HCT116 (cell line): Measurements from ENCODE around the gene DOCK3. TPM values are rescaled to one million over a fixed set of nuclear protein-coding genes. Genes with fewer than 3 reads are reported as not detected.

Experiments used
- ATAC-seq: fragments of 200-7000 bp; cut with Tn5 transposase; 2 replicates; pipeline ENCODE4 v1.9.1; 2020; ENCODE audit warnings: mild to moderate bottlenecking, moderate library complexity
- BruUV-seq: library from RNA; stranded (reverse); fragments of 400-500 nt; replicated peaks from 2 replicates; lab custom pipeline; 2021; lab: Mats Ljungman, UMichigan
- CTCF ChIA-PET: fragments of 300-600 bp; sonication (Branson Sonifier 250); formaldehyde crosslinking; loops from one replicate; lab custom pipeline; 2021; ENCODE audit warnings: antibody characterized with exemption; lab: Charles Lee
- POLR2A ChIA-PET: fragments of 300-600, 350-600 bp; sonication (Branson Sonifier 250); formaldehyde crosslinking; loops from one replicate; lab custom pipeline; 2021; ENCODE audit warnings: antibody characterized with exemption; lab: Charles Lee
- RAD21 ChIA-PET, 2 experiments: fragments of 300-600 bp; sonication (Branson Sonifier 250); formaldehyde crosslinking; loops; one replicate each; lab custom pipeline; 2023; ENCODE audit warnings: low total read pairs in 2 of 2; ENCODE audit not compliant: uncharacterized antibody in 2 of 2, unreplicated experiment in 2 of 2, low non-redundant PET in 1 of 2; lab: Charles Lee
- DNase-seq: peaks from one replicate; pipeline ENCODE4 v3.0.0-alpha.2; 2010; ENCODE audit warnings: low read depth, low spot score
- H2AFZ ChIP-seq: fragments of 200-600 bp; shearing (Covaris generic), sonication (generic); 2 replicates; pipeline ENCODE4 v1.6.1; 2017; ENCODE audit warnings: low read depth, mixed run types, mixed read lengths, antibody characterized with exemption, low read length; ENCODE audit not compliant: poor library complexity, severe bottlenecking
- H3K27ac ChIP-seq: 2 replicates; pipeline ENCODE4 v1.5.1; 2012; ENCODE audit warnings: low read depth, low read length
- H3K27me3 ChIP-seq: fragments of 200-600 bp; sonication (generic); 2 replicates; pipeline ENCODE4 v1.6.1; 2016; ENCODE audit warnings: mixed run types, low read length, mixed read lengths; ENCODE audit not compliant: insufficient read depth
- H3K36me3 ChIP-seq, 2 experiments: fragments of 200-500 bp in 1 of 2; fragments of 200-600 bp in 1 of 2; sonication (Bioruptor generic) in 1 of 2; sonication (generic) in 1 of 2; 2 replicates each; pipeline versions ENCODE4 v1.5.1 to v1.6.1; 2014 to 2016; ENCODE audit warnings: low read length in 2 of 2, inconsistent platforms in 1 of 2, mixed read lengths in 1 of 2, mixed run types in 1 of 2; ENCODE audit not compliant: insufficient read depth in 2 of 2, control insufficient read depth in 1 of 2
- H3K4me1 ChIP-seq, 2 experiments: fragments of 200-600 bp in 1 of 2; sonication (generic) in 1 of 2; 2 replicates each; pipeline versions ENCODE4 v1.5.1 to v1.6.1; 2012 to 2017; ENCODE audit warnings: low read length in 2 of 2, inconsistent platforms in 1 of 2, mild to moderate bottlenecking in 1 of 2, mixed read lengths in 1 of 2, mixed run types in 1 of 2, moderate library complexity in 1 of 2; ENCODE audit not compliant: insufficient read depth in 2 of 2, control insufficient read depth in 1 of 2
- H3K4me2 ChIP-seq: fragments of 200-600 bp; sonication (generic); 2 replicates; pipeline ENCODE4 v1.6.1; 2017; ENCODE audit warnings: mixed run types, low read length, mixed read lengths
- H3K4me3 ChIP-seq, 2 experiments: fragments of 200-600 bp in 1 of 2; sonication (generic) in 1 of 2; replicated peaks in 1 of 2; 2 replicates each; pipeline ENCODE4 v1.5.1; 2011 to 2016; ENCODE audit warnings: low read length in 2 of 2, control low read depth in 1 of 2, low read depth in 1 of 2, mild to moderate bottlenecking in 1 of 2, mixed read lengths in 1 of 2, mixed run types in 1 of 2
- H3K79me2 ChIP-seq: fragments of 200-600 bp; sonication (generic); 2 replicates; pipeline ENCODE4 v1.6.1; 2017; ENCODE audit warnings: mild to moderate bottlenecking, mixed run types, low read length, moderate library complexity, mixed read lengths; ENCODE audit not compliant: insufficient read depth
- H3K9ac ChIP-seq: fragments of 200-600 bp; sonication (generic); 2 replicates; pipeline ENCODE4 v1.6.1; 2016; ENCODE audit warnings: low read length, mixed read lengths
- H3K9me2 ChIP-seq: fragments of 200-600 bp; sonication (generic), shearing (Covaris generic); 2 replicates; pipeline ENCODE4 v1.6.1; 2017; ENCODE audit warnings: mixed run types, mild to moderate bottlenecking, moderate library complexity; ENCODE audit not compliant: insufficient read depth
- H3K9me3 ChIP-seq, 2 experiments: fragments of 200-500 bp in 1 of 2; fragments of 200-600 bp in 1 of 2; sonication (Bioruptor generic) in 1 of 2; sonication (generic) in 1 of 2; 2 replicates each; pipeline ENCODE4 v1.6.1; 2014 to 2017; ENCODE audit warnings: low read length in 2 of 2, mixed read lengths in 2 of 2, inconsistent platforms in 1 of 2, low read depth in 1 of 2, mild to moderate bottlenecking in 1 of 2, mixed run types in 1 of 2, moderate library complexity in 1 of 2; ENCODE audit not compliant: control insufficient read depth in 1 of 2, insufficient read depth in 1 of 2
- H4K20me1 ChIP-seq: fragments of 200-600 bp; sonication (generic), shearing (Covaris generic); 2 replicates; pipeline ENCODE4 v1.6.1; 2017; ENCODE audit warnings: mixed run types, mild to moderate bottlenecking, moderate library complexity; ENCODE audit not compliant: insufficient read depth
- CBX3 ChIP-seq: IDR thresholded peaks from 2 replicates; pipeline ENCODE4 v1.6.1; 2012; ENCODE audit warnings: low read depth
- CEBPB ChIP-seq: IDR thresholded peaks from 2 replicates; pipeline ENCODE4 v1.6.1; 2012; ENCODE audit warnings: low read depth
- POLR2AphosphoS5 ChIP-seq: IDR thresholded peaks from 2 replicates; pipeline ENCODE4 v1.6.1; 2011; ENCODE audit warnings: mild to moderate bottlenecking, low read depth, low read length, moderate library complexity
- RAD21 ChIP-seq: IDR thresholded peaks from 2 replicates; pipeline ENCODE4 v1.6.1; 2012; ENCODE audit warnings: low read depth, mild to moderate bottlenecking
- SP1 ChIP-seq: IDR thresholded peaks from 2 replicates; pipeline ENCODE4 v1.6.1; 2012; ENCODE audit warnings: low read depth
- SRF ChIP-seq: IDR thresholded peaks from 2 replicates; pipeline ENCODE4 v1.6.1; 2012; ENCODE audit warnings: low read depth
- YY1 ChIP-seq: IDR thresholded peaks from 2 replicates; pipeline ENCODE4 v1.6.1; 2011; ENCODE audit warnings: low read length, low read depth, moderate library complexity, mild to moderate bottlenecking; ENCODE audit not compliant: insufficient replicate concordance; ENCODE audit errors: extremely low read depth
- ZFX ChIP-seq: fragments of 450-650 bp; IDR thresholded peaks from 2 replicates; pipeline ENCODE4 v1.6.1; 2017
- intact Hi-C: fragments of 100-400 bp; cut with micrococcal nuclease; formaldehyde crosslinking; loops from 2 replicates; pipeline ENCODE4 v1.10.0; 2022
- total RNA-seq: library from RNA; stranded (reverse); gene quantifications from one replicate; pipeline ENCODE4 v1.2.1, GENCODE V29; 2021; ENCODE audit not compliant: unreplicated experiment
- TF ChIP-seq, protein P1 (sequence below), 3 experiments: fragments of 200-600 bp in 1 of 3; sonication (generic) in 1 of 3; IDR thresholded peaks in 2 of 3; conservative IDR thresholded peaks in 1 of 3; 2 replicates each; pipeline ENCODE4 v1.5.1; 2012 to 2017; ENCODE audit warnings: low read depth in 2 of 3, low read length in 2 of 3, antibody characterized with exemption in 1 of 3, borderline replicate concordance in 1 of 3, control low read depth in 1 of 3, mild to moderate bottlenecking in 1 of 3, mixed read lengths in 1 of 3, mixed run types in 1 of 3, moderate library complexity in 1 of 3; ENCODE audit not compliant: insufficient read depth in 1 of 3
- TF ChIP-seq, protein P2 (sequence below): IDR thresholded peaks from 2 replicates; pipeline ENCODE4 v1.6.1; 2012; ENCODE audit warnings: low read depth

DOCK3 gene
- total RNA-seq, 1 experiment from 2014 or later: 4.2 TPM

DNA sequence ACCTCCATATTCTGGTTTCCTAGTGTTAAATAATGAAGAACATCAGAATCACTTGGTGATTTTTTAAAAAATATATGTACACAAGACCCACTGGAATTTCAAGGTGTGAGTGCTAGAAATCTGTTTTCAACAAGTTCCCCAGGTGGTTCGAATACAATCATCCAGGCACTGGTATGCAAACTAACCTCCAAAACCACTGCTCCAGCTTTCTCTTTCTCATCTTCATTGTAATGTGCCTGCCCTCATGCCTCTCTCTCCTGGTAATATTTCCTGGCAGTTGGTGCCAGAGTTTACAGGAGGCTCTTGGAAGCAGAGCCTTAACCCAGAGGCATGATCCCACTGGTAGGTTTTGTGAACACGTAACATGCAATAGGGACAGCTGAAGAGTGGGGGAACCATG lies 547.2 kb downstream of the DOCK3 start (continued):
- TF ChIP-seq, protein P1, sequence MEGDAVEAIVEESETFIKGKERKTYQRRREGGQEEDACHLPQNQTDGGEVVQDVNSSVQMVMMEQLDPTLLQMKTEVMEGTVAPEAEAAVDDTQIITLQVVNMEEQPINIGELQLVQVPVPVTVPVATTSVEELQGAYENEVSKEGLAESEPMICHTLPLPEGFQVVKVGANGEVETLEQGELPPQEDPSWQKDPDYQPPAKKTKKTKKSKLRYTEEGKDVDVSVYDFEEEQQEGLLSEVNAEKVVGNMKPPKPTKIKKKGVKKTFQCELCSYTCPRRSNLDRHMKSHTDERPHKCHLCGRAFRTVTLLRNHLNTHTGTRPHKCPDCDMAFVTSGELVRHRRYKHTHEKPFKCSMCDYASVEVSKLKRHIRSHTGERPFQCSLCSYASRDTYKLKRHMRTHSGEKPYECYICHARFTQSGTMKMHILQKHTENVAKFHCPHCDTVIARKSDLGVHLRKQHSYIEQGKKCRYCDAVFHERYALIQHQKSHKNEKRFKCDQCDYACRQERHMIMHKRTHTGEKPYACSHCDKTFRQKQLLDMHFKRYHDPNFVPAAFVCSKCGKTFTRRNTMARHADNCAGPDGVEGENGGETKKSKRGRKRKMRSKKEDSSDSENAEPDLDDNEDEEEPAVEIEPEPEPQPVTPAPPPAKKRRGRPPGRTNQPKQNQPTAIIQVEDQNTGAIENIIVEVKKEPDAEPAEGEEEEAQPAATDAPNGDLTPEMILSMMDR (IDR thresholded peaks at IDR 0.05 in 2 of 3, conservative IDR thresholded peaks at IDR 0.05 in 1 of 3; ENCODE audit: borderline replicate concordance in 1 of 3, insufficient read depth in 1 of 3, low read depth in 2 of 3, low read length in 2 of 3): no peak
- no peak for TF ChIP-seq CEBPB
- no peak for TF ChIP-seq SP1
- no peak for TF ChIP-seq SRF
- no peak for TF ChIP-seq ZFX
- TF ChIP-seq, all 23 proteins: peak for 0

DNA sequence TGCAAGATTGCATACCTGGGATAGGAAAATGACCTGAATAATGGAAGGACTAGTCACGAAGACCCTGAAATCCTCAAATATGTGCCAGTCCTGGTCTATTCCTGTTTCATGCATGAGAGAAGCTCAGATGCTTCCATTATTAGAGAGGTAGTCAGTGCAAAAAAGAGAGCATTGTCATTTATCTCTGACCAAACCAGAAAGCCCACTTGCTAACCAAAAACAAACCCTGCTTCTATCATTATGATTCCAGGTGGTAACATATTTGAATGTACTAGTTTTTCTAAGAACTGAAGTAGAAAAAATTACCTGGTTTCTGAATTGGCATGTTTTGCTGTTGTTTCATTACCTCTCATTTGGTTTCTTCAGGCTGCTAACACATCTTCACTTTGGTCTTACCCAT lies 549.6 kb downstream of the DOCK3 start:
- BruUV-seq: no TSS peak
- intact Hi-C loops: no loop called here

More for the DNA sequence above, 549.6 kb downstream of the DOCK3 start:
- TF ChIP-seq POLR2AphosphoS5: no peak
- TF ChIP-seq, protein P2, sequence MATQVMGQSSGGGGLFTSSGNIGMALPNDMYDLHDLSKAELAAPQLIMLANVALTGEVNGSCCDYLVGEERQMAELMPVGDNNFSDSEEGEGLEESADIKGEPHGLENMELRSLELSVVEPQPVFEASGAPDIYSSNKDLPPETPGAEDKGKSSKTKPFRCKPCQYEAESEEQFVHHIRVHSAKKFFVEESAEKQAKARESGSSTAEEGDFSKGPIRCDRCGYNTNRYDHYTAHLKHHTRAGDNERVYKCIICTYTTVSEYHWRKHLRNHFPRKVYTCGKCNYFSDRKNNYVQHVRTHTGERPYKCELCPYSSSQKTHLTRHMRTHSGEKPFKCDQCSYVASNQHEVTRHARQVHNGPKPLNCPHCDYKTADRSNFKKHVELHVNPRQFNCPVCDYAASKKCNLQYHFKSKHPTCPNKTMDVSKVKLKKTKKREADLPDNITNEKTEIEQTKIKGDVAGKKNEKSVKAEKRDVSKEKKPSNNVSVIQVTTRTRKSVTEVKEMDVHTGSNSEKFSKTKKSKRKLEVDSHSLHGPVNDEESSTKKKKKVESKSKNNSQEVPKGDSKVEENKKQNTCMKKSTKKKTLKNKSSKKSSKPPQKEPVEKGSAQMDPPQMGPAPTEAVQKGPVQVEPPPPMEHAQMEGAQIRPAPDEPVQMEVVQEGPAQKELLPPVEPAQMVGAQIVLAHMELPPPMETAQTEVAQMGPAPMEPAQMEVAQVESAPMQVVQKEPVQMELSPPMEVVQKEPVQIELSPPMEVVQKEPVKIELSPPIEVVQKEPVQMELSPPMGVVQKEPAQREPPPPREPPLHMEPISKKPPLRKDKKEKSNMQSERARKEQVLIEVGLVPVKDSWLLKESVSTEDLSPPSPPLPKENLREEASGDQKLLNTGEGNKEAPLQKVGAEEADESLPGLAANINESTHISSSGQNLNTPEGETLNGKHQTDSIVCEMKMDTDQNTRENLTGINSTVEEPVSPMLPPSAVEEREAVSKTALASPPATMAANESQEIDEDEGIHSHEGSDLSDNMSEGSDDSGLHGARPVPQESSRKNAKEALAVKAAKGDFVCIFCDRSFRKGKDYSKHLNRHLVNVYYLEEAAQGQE: no peak
- TF ChIP-seq, protein P1 (IDR thresholded peaks at IDR 0.05 in 2 of 3, conservative IDR thresholded peaks at IDR 0.05 in 1 of 3; ENCODE audit: borderline replicate concordance in 1 of 3, insufficient read depth in 1 of 3, low read depth in 2 of 3, low read length in 2 of 3): no peak
- no peak for TF ChIP-seq YY1
- no peak for TF ChIP-seq RAD21
- no peak for TF ChIP-seq CBX3
- Histone ChIP-seq H3K79me2 (no peaks in the 10 kb centered on the region), H3K9ac (no peak overlapping the region), H3K4me3 (no peak overlapping the region), H2AFZ (no peak overlapping the region), H4K20me1 (no peaks in the 10 kb centered on the region), H3K9me3 (no peaks in the 10 kb centered on the region), H3K9me2 (no peaks in the 10 kb centered on the region), H3K27ac (no peak overlapping the region), H3K27me3 (no peaks in the 10 kb centered on the region), H3K4me2 (no peak overlapping the region), H3K4me1 (no peaks in the 10 kb centered on the region), H3K36me3 (no peaks in the 10 kb centered on the region)
- ChIA-PET CTCF (no interaction called here), RAD21 (no interaction called here), POLR2A (no interaction called here)
- ATAC-seq (no peak), DNase-seq (no peak)
